Liver (tissue), 9 donors: Measurements from ENCODE around the gene TTC23L. TPM values are rescaled to one million over a fixed set of nuclear protein-coding genes. Genes with fewer than 3 reads are reported as not detected.

Source experiments
- DNase-seq: peaks from one replicate; pipeline ENCODE4 v3.0.0-alpha.2; 2017; ENCODE audit warnings: low spot score
- H3K27ac ChIP-seq, 2 donors: one replicate each; pipeline ENCODE4 v1.7.0; 2013; ENCODE audit warnings: inconsistent platforms in 2 of 2, low read length in 2 of 2, control low read depth in 1 of 2, low read depth in 1 of 2, mild to moderate bottlenecking in 1 of 2
- H3K27me3 ChIP-seq, 4 donors: one replicate each; pipeline versions ENCODE4 v1.6.1 to v1.7.0; 2013; ENCODE audit warnings: low read length in 3 of 4, inconsistent platforms in 1 of 4, mild to moderate bottlenecking in 1 of 4, moderate library complexity in 1 of 4; ENCODE audit not compliant: control insufficient read depth in 4 of 4, insufficient read depth in 4 of 4
- H3K36me3 ChIP-seq, 4 donors: one replicate each; pipeline versions ENCODE4 v1.6.1 to v1.7.0; 2013; ENCODE audit warnings: low read length in 3 of 4, mild to moderate bottlenecking in 3 of 4, low read depth in 1 of 4, moderate library complexity in 1 of 4; ENCODE audit not compliant: control insufficient read depth in 4 of 4, insufficient read depth in 3 of 4
- H3K4me1 ChIP-seq, 4 donors: one replicate each; pipeline versions ENCODE4 v1.6.1 to v1.7.0; 2013; ENCODE audit warnings: low read length in 3 of 4, mild to moderate bottlenecking in 3 of 4, moderate library complexity in 1 of 4; ENCODE audit not compliant: control insufficient read depth in 4 of 4, insufficient read depth in 4 of 4
- H3K4me3 ChIP-seq, 3 donors: one replicate each; pipeline versions ENCODE4 v1.6.1 to v1.7.0; 2013; ENCODE audit warnings: low read length in 3 of 3, control low read depth in 1 of 3, low read depth in 1 of 3, mild to moderate bottlenecking in 1 of 3
- H3K9ac ChIP-seq, 2 donors: one replicate each; pipeline ENCODE4 v1.7.0; 2013; ENCODE audit warnings: low read length in 2 of 2, mild to moderate bottlenecking in 2 of 2, moderate library complexity in 2 of 2, control low read depth in 1 of 2, low read depth in 1 of 2
- H3K9me3 ChIP-seq, 4 donors: one replicate each; pipeline versions ENCODE4 v1.6.1 to v1.7.0; 2013; ENCODE audit warnings: low read length in 3 of 4; ENCODE audit not compliant: control insufficient read depth in 4 of 4
- ATF3 ChIP-seq: IDR thresholded peaks from 2 replicates; pipeline ENCODE4 v1.6.1; 2016; ENCODE audit warnings: antibody characterized with exemption
- EGR1 ChIP-seq, 2 donors: IDR thresholded peaks; 2 replicates each; pipeline ENCODE4 v1.6.1; 2016 to 2018; ENCODE audit warnings: antibody characterized with exemption in 2 of 2, low read depth in 2 of 2
- FOXA1 ChIP-seq: IDR thresholded peaks from 2 replicates; pipeline ENCODE4 v1.6.1; 2016; ENCODE audit warnings: antibody characterized with exemption
- FOXA2 ChIP-seq: IDR thresholded peaks from 2 replicates; pipeline ENCODE4 v1.6.1; 2016; ENCODE audit warnings: antibody characterized with exemption
- GABPA ChIP-seq, 2 donors: IDR thresholded peaks in 1 of 2; conservative IDR thresholded peaks in 1 of 2; 2 replicates each; pipeline ENCODE4 v1.6.1; 2016; ENCODE audit warnings: antibody characterized with exemption in 2 of 2, mild to moderate bottlenecking in 1 of 2, moderate library complexity in 1 of 2
- HNF4A ChIP-seq, 2 donors: conservative IDR thresholded peaks; 2 replicates each; pipeline ENCODE4 v1.6.1; 2016; ENCODE audit warnings: antibody characterized with exemption in 2 of 2, mild to moderate bottlenecking in 2 of 2
- JUND ChIP-seq, 2 donors: IDR thresholded peaks; 2 replicates each; pipeline ENCODE4 v1.6.1; 2016; ENCODE audit warnings: antibody characterized with exemption in 2 of 2
- MAX ChIP-seq: IDR thresholded peaks from 2 replicates; pipeline ENCODE4 v1.6.1; 2016; ENCODE audit warnings: antibody characterized with exemption
- NR2F2 ChIP-seq: IDR thresholded peaks from 2 replicates; pipeline ENCODE4 v1.6.1; 2016; ENCODE audit warnings: antibody characterized with exemption
- RAD21 ChIP-seq, 2 donors: IDR thresholded peaks; 2 replicates each; pipeline ENCODE4 v1.6.1; 2016; ENCODE audit warnings: antibody characterized with exemption in 2 of 2, mild to moderate bottlenecking in 2 of 2
- RXRA ChIP-seq, 2 donors: IDR thresholded peaks; 2 replicates each; pipeline ENCODE4 v1.6.1; 2017 to 2018; ENCODE audit warnings: antibody characterized with exemption in 2 of 2, mild to moderate bottlenecking in 1 of 2
- SP1 ChIP-seq: IDR thresholded peaks from 2 replicates; pipeline ENCODE4 v1.6.1; 2018; ENCODE audit warnings: antibody characterized with exemption, mild to moderate bottlenecking
- TAF1 ChIP-seq: conservative IDR thresholded peaks from 2 replicates; pipeline ENCODE4 v1.6.1; 2016; ENCODE audit warnings: antibody characterized with exemption, mild to moderate bottlenecking
- YY1 ChIP-seq: IDR thresholded peaks from 2 replicates; pipeline ENCODE4 v1.6.1; 2016; ENCODE audit warnings: antibody characterized with exemption, mild to moderate bottlenecking
- WGBS: extraction: QIAGEN DNeasy Blood & Tissue Kit; methylation state at CpG from one replicate; pipeline ENCODE4 v1.1.7; 2013; 5-methylcytosine and 5-hydroxymethylcytosine counted together
- polyA plus RNA-seq, 2 donors: library from polyadenylated mRNA; stranded (reverse) in 1 of 2; unstranded in 1 of 2; fragments of 200-250 nt in 1 of 2; fragments of >200 nt in 1 of 2; fragmentation: Nextera tagmentation in 1 of 2; extraction: Ambion mirVana in 1 of 2; gene quantifications; one replicate each; pipeline versions ENCODE4 v1.2.1 to v1.2.3, GENCODE V29; 2013 to 2015
- total RNA-seq, 2 donors: library from RNA; depleted of rRNA; stranded (reverse); fragments of >200 nt; gene quantifications; one replicate each; pipeline ENCODE4 v1.2.3, GENCODE V29; 2014
- TF ChIP-seq, protein P1 (sequence below): IDR thresholded peaks from 2 replicates; pipeline ENCODE4 v1.6.1; 2016; ENCODE audit warnings: antibody characterized with exemption, mild to moderate bottlenecking
- donor health status: healthy.
- donor health status: healthy.
- donor health status: healthy.
- donor health status: healthy.
- donor health status: healthy.

The TTC23L gene
- total and polyA plus RNA-seq, 4 donors = 0.03 to 0.19 (median 0.08) TPM; not detected in 1

DNA sequence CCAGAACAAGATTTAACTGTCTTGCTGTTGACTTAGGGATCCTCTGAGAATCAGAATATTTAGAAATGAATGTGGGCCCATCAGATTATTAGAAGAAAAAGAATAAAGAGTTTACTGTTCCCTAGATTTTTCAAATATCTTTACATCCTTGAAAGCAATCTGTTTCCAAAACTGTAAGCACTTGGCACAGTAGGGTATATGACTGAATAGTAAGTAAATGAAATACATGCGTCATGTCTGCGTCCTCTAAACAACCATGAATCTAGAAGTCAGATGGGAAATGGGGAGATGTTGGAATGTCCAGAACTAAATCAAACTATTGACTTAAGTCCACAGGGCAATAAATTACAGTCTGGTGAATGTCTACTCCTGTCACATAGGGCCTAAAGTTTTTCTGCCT is 26.1 kb downstream of the TTC23L start:
- TF ChIP-seq TAF1 = no peak
- no peak for TF ChIP-seq JUND (IDR thresholded peaks at IDR 0.05)
- no peak for TF ChIP-seq SP1
- no peak for TF ChIP-seq GABPA (IDR thresholded peaks at IDR 0.05 in 1 of 2, conservative IDR thresholded peaks at IDR 0.05 in 1 of 2)
- no peak for TF ChIP-seq MAX
- no peak for TF ChIP-seq FOXA2
- no peak for TF ChIP-seq RXRA (IDR thresholded peaks at IDR 0.05)
- no peak for TF ChIP-seq ATF3
- TF ChIP-seq RAD21 (IDR thresholded peaks at IDR 0.05) = no peak
- TF ChIP-seq HNF4A (conservative IDR thresholded peaks at IDR 0.05) = no peak
- no peak for TF ChIP-seq NR2F2
- TF ChIP-seq, protein P1, sequence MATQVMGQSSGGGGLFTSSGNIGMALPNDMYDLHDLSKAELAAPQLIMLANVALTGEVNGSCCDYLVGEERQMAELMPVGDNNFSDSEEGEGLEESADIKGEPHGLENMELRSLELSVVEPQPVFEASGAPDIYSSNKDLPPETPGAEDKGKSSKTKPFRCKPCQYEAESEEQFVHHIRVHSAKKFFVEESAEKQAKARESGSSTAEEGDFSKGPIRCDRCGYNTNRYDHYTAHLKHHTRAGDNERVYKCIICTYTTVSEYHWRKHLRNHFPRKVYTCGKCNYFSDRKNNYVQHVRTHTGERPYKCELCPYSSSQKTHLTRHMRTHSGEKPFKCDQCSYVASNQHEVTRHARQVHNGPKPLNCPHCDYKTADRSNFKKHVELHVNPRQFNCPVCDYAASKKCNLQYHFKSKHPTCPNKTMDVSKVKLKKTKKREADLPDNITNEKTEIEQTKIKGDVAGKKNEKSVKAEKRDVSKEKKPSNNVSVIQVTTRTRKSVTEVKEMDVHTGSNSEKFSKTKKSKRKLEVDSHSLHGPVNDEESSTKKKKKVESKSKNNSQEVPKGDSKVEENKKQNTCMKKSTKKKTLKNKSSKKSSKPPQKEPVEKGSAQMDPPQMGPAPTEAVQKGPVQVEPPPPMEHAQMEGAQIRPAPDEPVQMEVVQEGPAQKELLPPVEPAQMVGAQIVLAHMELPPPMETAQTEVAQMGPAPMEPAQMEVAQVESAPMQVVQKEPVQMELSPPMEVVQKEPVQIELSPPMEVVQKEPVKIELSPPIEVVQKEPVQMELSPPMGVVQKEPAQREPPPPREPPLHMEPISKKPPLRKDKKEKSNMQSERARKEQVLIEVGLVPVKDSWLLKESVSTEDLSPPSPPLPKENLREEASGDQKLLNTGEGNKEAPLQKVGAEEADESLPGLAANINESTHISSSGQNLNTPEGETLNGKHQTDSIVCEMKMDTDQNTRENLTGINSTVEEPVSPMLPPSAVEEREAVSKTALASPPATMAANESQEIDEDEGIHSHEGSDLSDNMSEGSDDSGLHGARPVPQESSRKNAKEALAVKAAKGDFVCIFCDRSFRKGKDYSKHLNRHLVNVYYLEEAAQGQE = no peak
- TF ChIP-seq EGR1 (IDR thresholded peaks at IDR 0.05; ENCODE audit: low read depth in 2 of 2) = no peak
- TF ChIP-seq YY1 = no peak
- no peak for TF ChIP-seq FOXA1
- no peak for DNase-seq
- H3K27me3 ChIP-seq = no peaks in the 10 kb centered on the region
- H3K27ac ChIP-seq = no peak overlapping the region
- H3K36me3 ChIP-seq = no peaks in the 10 kb centered on the region
- H3K9me3 ChIP-seq = no peaks in the 10 kb centered on the region
- no peak overlapping the region for H3K4me3 ChIP-seq
- peaks cover 0 to 5% (median 0%) of the 10 kb centered on the region in 4 donors for H3K4me1 ChIP-seq
- WGBS = 97% methylated on average over 2 of the region's 2 CpGs
- H3K9ac ChIP-seq = no peak overlapping the region

DNA sequence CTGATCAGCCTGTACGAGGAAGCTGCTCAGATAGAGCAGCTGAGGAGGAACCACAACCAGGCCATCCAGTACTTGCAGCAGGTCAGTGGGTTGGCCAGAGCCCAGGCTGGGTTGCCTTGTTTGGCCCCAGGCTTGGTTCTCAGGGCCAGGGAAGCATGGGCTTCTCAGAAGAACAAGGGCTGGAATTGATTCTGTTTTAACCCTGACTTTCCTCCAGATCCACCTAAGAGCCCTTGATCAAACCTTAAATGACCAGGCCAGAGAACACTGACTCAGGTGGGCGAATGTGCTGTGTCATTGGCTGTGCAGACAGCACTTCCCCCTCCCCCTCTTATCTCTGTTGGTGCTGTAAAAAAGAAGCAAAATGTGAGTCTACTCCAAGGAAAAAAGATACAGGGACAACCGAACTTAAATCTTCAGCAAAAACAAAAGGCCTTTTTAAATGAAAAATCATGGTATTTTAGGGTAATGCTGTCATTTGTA is 28.1 kb downstream of the TTC23L start:
- Histone ChIP-seq H3K4me1 (peaks cover 0 to 5% (median 0%) of the 10 kb centered on the region in 4 donors), H3K4me3 (no peak overlapping the region), H3K27ac (no peak overlapping the region), H3K27me3 (no peaks in the 10 kb centered on the region), H3K9ac (no peak overlapping the region), H3K36me3 (no peaks in the 10 kb centered on the region), H3K9me3 (no peaks in the 10 kb centered on the region)
- DNase-seq = no peak
- WGBS = 82% methylated on average over 3 of the region's 3 CpGs
- TF ChIP-seq RAD21 (IDR thresholded peaks at IDR 0.05) = no peak
- TF ChIP-seq TAF1 = no peak
- TF ChIP-seq SP1 = no peak
- TF ChIP-seq MAX = no peak
- TF ChIP-seq, protein P1 = no peak
- TF ChIP-seq FOXA1 = no peak
- no peak for TF ChIP-seq FOXA2
